ENCODE measurements around the gene LTBP4. TPM values are rescaled to one million over a fixed set of nuclear protein-coding genes. Genes with fewer than 3 reads are reported as not detected.
"Not testable (repeated sequence)": the region's sequence is repeated elsewhere in the genome, so short reads cannot be mapped to it uniquely, and the experiment has no call there.

The LTBP4 gene
- total RNA-seq, 4 donors from 2014 or later: 199 to 369 (median 320) TPM

- no peak overlapping the region for H3K4me3 ChIP-seq
- no peaks in the 10 kb centered on the region for H3K9me3 ChIP-seq
- peaks cover 0 to 43% (median 25%) of the 10 kb centered on the region in 3 donors for H3K4me1 ChIP-seq
- H3K27me3 ChIP-seq: no peaks in the 10 kb centered on the region
- peak overlapping the region; percentile 74 to 88 (median 84) for H3K27ac ChIP-seq
- H3K36me3 ChIP-seq: no peaks in the 10 kb centered on the region
- WGBS, 2 donors (ENCODE audit: low coverage in 1 of 2): 64 to 71% methylated on average over 2 to 4 of the region's 5 CpGs
- TF ChIP-seq EP300 (IDR thresholded peaks at IDR 0.05): no peak
- no peak for TF ChIP-seq CTCF (IDR thresholded peaks at IDR 0.05)
- TF ChIP-seq POLR2A (IDR thresholded peaks at IDR 0.05): no peak
- TF ChIP-seq POLR2AphosphoS5 (IDR thresholded peaks at IDR 0.05): no peak
- ATAC-seq: no peak
Measured at GRCh38 chr19:40646743-40647254, 45.6 kb downstream of the LTBP4 start.

- not testable (repeated sequence) for H3K27me3 ChIP-seq, ATAC-seq, H3K4me3 ChIP-seq, H3K9me3 ChIP-seq, H3K36me3 ChIP-seq
- peaks cover 0 to 46% (median 27%) of the 10 kb centered on the region in 3 donors for H3K4me1 ChIP-seq
- WGBS, 2 donors (ENCODE audit: low coverage in 1 of 2): 60 to 82% methylated on average over 2 to 9 of the region's 9 CpGs
- H3K27ac ChIP-seq: peak overlapping the region; percentile 48 to 81 (median 64)
Measured at GRCh38 chr19:40649903-40650675, 48.9 kb downstream of the LTBP4 start.

GRCh38 chr19:40650749-40651305, 49.7 kb downstream of the LTBP4 start:
- TF ChIP-seq EP300 (IDR thresholded peaks at IDR 0.05): no peak
- TF ChIP-seq POLR2AphosphoS5 (IDR thresholded peaks at IDR 0.05): peak; percentile 50
- peak; percentile 54 for ATAC-seq
- H3K36me3 ChIP-seq: no peaks in the 10 kb centered on the region
- 61% methylated on average over 2 of the region's 8 CpGs; no CpG with 5 or more reads in 1 of the 2 donors for WGBS, 2 donors (ENCODE audit: low coverage in 1 of 2)
- no peaks in the 10 kb centered on the region for H3K9me3 ChIP-seq
- H3K4me1 ChIP-seq: peaks cover 0 to 39% (median 24%) of the 10 kb centered on the region in 3 donors
- H3K4me3 ChIP-seq: no peak overlapping the region
- no peaks in the 10 kb centered on the region for H3K27me3 ChIP-seq
- H3K27ac ChIP-seq: peak overlapping the region; percentile 48 to 81 (median 64)

DNA sequence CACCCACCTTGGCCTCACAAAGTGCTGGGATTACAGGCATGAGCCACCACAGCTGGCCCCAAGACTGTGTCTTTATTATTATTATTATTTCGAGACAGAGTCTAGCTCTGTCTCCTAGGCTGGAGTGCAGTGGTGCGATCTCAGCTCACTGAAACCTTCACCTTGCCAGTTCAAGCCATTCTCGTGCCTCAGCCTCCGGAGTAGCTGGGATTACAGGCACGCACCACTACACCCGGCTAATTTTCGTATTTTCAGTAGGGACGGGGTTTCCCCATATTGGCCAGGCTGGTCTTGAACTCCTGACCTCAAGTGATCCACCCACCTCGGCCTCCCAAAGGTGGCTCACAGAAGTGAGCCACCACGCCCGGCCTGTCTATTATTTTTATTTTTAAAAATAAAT, 51.1 kb downstream of the LTBP4 start:
- WGBS, 2 donors (ENCODE audit: low coverage in 1 of 2): 81 to 93% methylated on average over 3 to 10 of the region's 11 CpGs
- Histone ChIP-seq H3K27ac (peak overlapping the region in 3 of 4 donors; percentile 7 to 54 (median 53)), H3K4me1 (peaks cover 0 to 30% (median 18%) of the 10 kb centered on the region in 3 donors)
- H3K36me3 ChIP-seq, H3K27me3 ChIP-seq, H3K4me3 ChIP-seq, H3K9me3 ChIP-seq: not testable (repeated sequence)
- ATAC-seq: peak; percentile 8

- not testable (repeated sequence) for H3K4me3 ChIP-seq, H3K27ac ChIP-seq, H3K9me3 ChIP-seq, H3K36me3 ChIP-seq, H3K27me3 ChIP-seq, ATAC-seq
- H3K4me1 ChIP-seq: peaks cover 0 to 23% (median 13%) of the 10 kb centered on the region in 3 donors
- 71 to 73% methylated on average over 2 to 4 of the region's 7 CpGs for WGBS, 2 donors (ENCODE audit: low coverage in 1 of 2)
Measured at GRCh38 chr19:40655684-40656083, 54.5 kb downstream of the LTBP4 start.

DNA sequence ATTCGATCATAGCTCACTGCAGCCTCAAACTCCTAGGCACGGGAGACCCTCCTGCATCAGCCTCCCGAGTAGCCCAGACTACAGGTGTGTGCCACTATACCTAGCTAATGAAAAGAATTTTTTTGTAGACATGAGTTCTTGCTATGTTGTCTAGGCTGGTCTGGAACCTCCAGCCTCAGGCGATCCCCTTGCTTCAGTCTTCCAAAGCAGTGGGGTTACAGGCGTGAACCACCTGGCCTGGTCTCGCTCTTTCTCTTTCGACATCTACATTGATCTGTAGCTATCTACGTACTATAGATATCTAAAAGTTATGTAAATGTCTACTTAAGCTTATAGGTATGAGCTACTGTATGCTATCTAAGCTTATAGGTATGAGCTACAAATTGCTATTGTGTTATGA, 56.9 kb downstream of the LTBP4 start:
- H3K27ac ChIP-seq: no peak overlapping the region
- no peaks in the 10 kb centered on the region for H3K27me3 ChIP-seq
- no peak for ATAC-seq
- no peaks in the 10 kb centered on the region for H3K9me3 ChIP-seq
- no peak overlapping the region for H3K4me3 ChIP-seq
- peaks cover 0 to 11% (median 5%) of the 10 kb centered on the region in 3 donors for H3K4me1 ChIP-seq
- TF ChIP-seq POLR2A (IDR thresholded peaks at IDR 0.05) (no peak), CTCF (IDR thresholded peaks at IDR 0.05) (no peak), EP300 (IDR thresholded peaks at IDR 0.05) (no peak), POLR2AphosphoS5 (IDR thresholded peaks at IDR 0.05) (no peak)
- 100% methylated on average over 1 to 3 of the region's 8 CpGs for WGBS, 2 donors (ENCODE audit: low coverage in 1 of 2)
- H3K36me3 ChIP-seq: no peaks in the 10 kb centered on the region

- WGBS, 2 donors (ENCODE audit: low coverage in 1 of 2): 70 to 73% methylated on average over 3 of the region's 5 CpGs
- TF ChIP-seq CTCF (IDR thresholded peaks at IDR 0.05) (no peak), POLR2A (IDR thresholded peaks at IDR 0.05) (no peak), EP300 (IDR thresholded peaks at IDR 0.05) (no peak), POLR2AphosphoS5 (IDR thresholded peaks at IDR 0.05) (no peak)
- Histone ChIP-seq H3K27ac (peak overlapping the region in 1 of 4 donors; percentile 42), H3K36me3 (no peaks in the 10 kb centered on the region), H3K4me3 (no peak overlapping the region), H3K9me3 (no peaks in the 10 kb centered on the region), H3K27me3 (no peaks in the 10 kb centered on the region), H3K4me1 (peaks cover 0 to 22% (median 13%) of the 10 kb centered on the region in 3 donors)
- no peak for ATAC-seq
Measured at GRCh38 chr19:40659116-40659515, 57.9 kb downstream of the LTBP4 start.

Data from gastroesophageal sphincter (tissue), 4 donors.